ENCODE results near the gene FMNL3. TPM values are rescaled to one million over a fixed set of nuclear protein-coding genes. Genes with fewer than 3 reads are reported as not detected.
A peak's percentile ranks its signal among the peaks of the same experiment; 100 is the strongest.
"Not testable (repeated sequence)": the region's sequence is repeated elsewhere in the genome, so short reads cannot be mapped to it uniquely, and the experiment has no call there.

The FMNL3 gene
- total and polyA plus RNA-seq, 2 experiments from 2014 or later: 8.7 to 32.6 TPM

DNA sequence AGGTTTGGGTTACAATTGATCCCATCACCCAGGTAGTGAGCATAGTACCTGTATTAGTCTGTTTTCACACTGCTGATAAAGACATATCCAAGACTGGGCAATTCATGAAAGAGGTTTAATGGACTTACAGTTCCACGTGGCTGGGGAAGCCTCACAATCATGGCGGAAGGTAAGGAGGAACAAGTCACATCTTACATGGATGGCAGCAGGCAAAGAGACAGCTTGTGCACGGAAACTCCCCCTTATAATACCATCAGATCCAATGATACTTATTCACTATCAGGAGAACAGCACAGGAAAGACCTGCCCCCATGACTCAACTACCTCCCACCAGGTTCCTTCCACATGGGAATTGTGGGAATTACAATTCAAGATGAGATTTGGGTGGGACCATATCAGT, 14.2 kb upstream of the FMNL3 start:
- H3K4me3 ChIP-seq; DNase-seq (ENCODE audit: low spot score); H3K4me1 Mint-ChIP-seq; H3F3A ChIP-seq (replicated peaks; ENCODE audit: low read depth); H3K9me3 Mint-ChIP-seq; H2AFZ ChIP-seq; H3K36me3 ChIP-seq (ENCODE audit: insufficient read depth); H3K27ac Mint-ChIP-seq; H3K4me2 ChIP-seq; H3K36me3 Mint-ChIP-seq (ENCODE audit: low read depth); H3K4me1 ChIP-seq (ENCODE audit: insufficient read depth); H3K27me3 Mint-ChIP-seq (ENCODE audit: insufficient read depth, low read depth, poor library complexity); H3K9me2 ChIP-seq (ENCODE audit: insufficient read depth); H3K79me2 ChIP-seq (replicated peaks; ENCODE audit: insufficient read depth); H3K27me3 ChIP-seq (ENCODE audit: insufficient read depth); H4K20me1 ChIP-seq (replicated peaks; ENCODE audit: insufficient read depth); H3K4me3 Mint-ChIP-seq; ATAC-seq; H3K27ac ChIP-seq (ENCODE audit: low read depth): not testable (repeated sequence)

GRCh38 chr12:49720214-49720613, 13.0 kb upstream of the FMNL3 start:
- H3K4me1 Mint-ChIP-seq: no peaks in the 10 kb centered on the region
- H3K27me3 ChIP-seq (ENCODE audit: insufficient read depth): no peaks in the 10 kb centered on the region
- H3K4me3 Mint-ChIP-seq: no peak overlapping the region
- H3K27ac ChIP-seq (ENCODE audit: low read depth): no peak overlapping the region
- no peaks in the 10 kb centered on the region for H3K36me3 ChIP-seq (ENCODE audit: insufficient read depth)
- H3K27me3 Mint-ChIP-seq (ENCODE audit: insufficient read depth, low read depth, poor library complexity): no peaks in the 10 kb centered on the region
- H3K9me3 Mint-ChIP-seq: no peaks in the 10 kb centered on the region; the same call in 2 of the 3 replicates
- no peaks in the 10 kb centered on the region for H4K20me1 ChIP-seq (replicated peaks; ENCODE audit: insufficient read depth)
- no peak overlapping the region for H3K4me2 ChIP-seq
- H3K79me2 ChIP-seq (replicated peaks; ENCODE audit: insufficient read depth): no peaks in the 10 kb centered on the region
- H3K9me2 ChIP-seq (ENCODE audit: insufficient read depth): no peaks in the 10 kb centered on the region
- no peak for DNase-seq (ENCODE audit: low spot score)
- ATAC-seq: no peak
- H3K36me3 Mint-ChIP-seq (ENCODE audit: low read depth): no peaks in the 10 kb centered on the region
- H3K4me1 ChIP-seq (ENCODE audit: insufficient read depth): no peaks in the 10 kb centered on the region
- H2AFZ ChIP-seq: no peak overlapping the region
- TF ChIP-seq ZNF331 (CRISPR knock-in tag; IDR thresholded peaks at IDR 0.05; ENCODE audit: low read depth) (no peak), EZH2 (IDR thresholded peaks at IDR 0.05; ENCODE audit: low read depth, unreplicated experiment) (no peak), JUNB (IDR thresholded peaks at IDR 0.05; ENCODE audit: unreplicated experiment) (no peak), EZH2phosphoT487 (IDR thresholded peaks at IDR 0.05; ENCODE audit: unreplicated experiment) (no peak), ZNF462 (CRISPR knock-in tag; IDR thresholded peaks at IDR 0.05) (no peak), NANOG (IDR thresholded peaks at IDR 0.05; ENCODE audit: borderline replicate concordance) (no peak)
- TF ChIP-seq, protein P1, sequence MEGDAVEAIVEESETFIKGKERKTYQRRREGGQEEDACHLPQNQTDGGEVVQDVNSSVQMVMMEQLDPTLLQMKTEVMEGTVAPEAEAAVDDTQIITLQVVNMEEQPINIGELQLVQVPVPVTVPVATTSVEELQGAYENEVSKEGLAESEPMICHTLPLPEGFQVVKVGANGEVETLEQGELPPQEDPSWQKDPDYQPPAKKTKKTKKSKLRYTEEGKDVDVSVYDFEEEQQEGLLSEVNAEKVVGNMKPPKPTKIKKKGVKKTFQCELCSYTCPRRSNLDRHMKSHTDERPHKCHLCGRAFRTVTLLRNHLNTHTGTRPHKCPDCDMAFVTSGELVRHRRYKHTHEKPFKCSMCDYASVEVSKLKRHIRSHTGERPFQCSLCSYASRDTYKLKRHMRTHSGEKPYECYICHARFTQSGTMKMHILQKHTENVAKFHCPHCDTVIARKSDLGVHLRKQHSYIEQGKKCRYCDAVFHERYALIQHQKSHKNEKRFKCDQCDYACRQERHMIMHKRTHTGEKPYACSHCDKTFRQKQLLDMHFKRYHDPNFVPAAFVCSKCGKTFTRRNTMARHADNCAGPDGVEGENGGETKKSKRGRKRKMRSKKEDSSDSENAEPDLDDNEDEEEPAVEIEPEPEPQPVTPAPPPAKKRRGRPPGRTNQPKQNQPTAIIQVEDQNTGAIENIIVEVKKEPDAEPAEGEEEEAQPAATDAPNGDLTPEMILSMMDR (conservative IDR thresholded peaks at IDR 0.05; ENCODE audit: low read depth in 2 of 2): peak in 1 of 2 experiments; percentile 14; a peak in 1 of 4 replicates
- no peaks in the 10 kb centered on the region for H3F3A ChIP-seq (replicated peaks; ENCODE audit: low read depth)
- H3K4me3 ChIP-seq: no peak overlapping the region
- H3K27ac Mint-ChIP-seq: no peak overlapping the region

DNA sequence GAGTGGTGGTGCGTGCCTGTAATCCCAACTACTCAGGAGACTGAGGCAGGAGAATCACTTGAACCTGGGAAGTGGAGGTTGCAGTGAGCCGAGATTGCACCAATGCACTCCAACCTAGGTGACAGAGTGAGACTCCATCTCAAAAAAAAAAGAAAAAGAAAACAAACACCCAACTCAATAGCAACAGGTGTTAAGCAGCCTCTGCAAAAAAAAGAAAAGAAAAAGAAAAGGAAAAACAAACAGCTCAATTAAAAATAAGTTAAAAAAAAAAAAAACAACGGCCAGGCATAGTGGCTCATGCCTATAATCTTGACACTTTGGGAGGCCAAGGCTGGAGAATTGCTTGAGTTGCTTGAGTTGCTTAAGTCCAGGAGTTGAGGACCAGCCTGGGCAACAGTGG, 10.6 kb upstream of the FMNL3 start:
- H3K27me3 Mint-ChIP-seq (ENCODE audit: insufficient read depth, low read depth, poor library complexity); H3K4me3 Mint-ChIP-seq; H3K27ac ChIP-seq (ENCODE audit: low read depth); ATAC-seq; H3K4me3 ChIP-seq; H3K27ac Mint-ChIP-seq; H3K4me1 ChIP-seq (ENCODE audit: insufficient read depth); DNase-seq (ENCODE audit: low spot score); H3K79me2 ChIP-seq (replicated peaks; ENCODE audit: insufficient read depth); H3K9me3 Mint-ChIP-seq; H3K9me2 ChIP-seq (ENCODE audit: insufficient read depth); H3K27me3 ChIP-seq (ENCODE audit: insufficient read depth); H3F3A ChIP-seq (replicated peaks; ENCODE audit: low read depth); H2AFZ ChIP-seq; H4K20me1 ChIP-seq (replicated peaks; ENCODE audit: insufficient read depth); H3K36me3 ChIP-seq (ENCODE audit: insufficient read depth); H3K4me2 ChIP-seq; H3K4me1 Mint-ChIP-seq; H3K36me3 Mint-ChIP-seq (ENCODE audit: low read depth): not testable (repeated sequence)
